Measurements from ENCODE around the gene SRP9.

- TF ChIP-seq, protein P1, sequence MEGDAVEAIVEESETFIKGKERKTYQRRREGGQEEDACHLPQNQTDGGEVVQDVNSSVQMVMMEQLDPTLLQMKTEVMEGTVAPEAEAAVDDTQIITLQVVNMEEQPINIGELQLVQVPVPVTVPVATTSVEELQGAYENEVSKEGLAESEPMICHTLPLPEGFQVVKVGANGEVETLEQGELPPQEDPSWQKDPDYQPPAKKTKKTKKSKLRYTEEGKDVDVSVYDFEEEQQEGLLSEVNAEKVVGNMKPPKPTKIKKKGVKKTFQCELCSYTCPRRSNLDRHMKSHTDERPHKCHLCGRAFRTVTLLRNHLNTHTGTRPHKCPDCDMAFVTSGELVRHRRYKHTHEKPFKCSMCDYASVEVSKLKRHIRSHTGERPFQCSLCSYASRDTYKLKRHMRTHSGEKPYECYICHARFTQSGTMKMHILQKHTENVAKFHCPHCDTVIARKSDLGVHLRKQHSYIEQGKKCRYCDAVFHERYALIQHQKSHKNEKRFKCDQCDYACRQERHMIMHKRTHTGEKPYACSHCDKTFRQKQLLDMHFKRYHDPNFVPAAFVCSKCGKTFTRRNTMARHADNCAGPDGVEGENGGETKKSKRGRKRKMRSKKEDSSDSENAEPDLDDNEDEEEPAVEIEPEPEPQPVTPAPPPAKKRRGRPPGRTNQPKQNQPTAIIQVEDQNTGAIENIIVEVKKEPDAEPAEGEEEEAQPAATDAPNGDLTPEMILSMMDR (IDR thresholded peaks at IDR 0.05): no peak
- TF ChIP-seq EZH2 (IDR thresholded peaks at IDR 0.05) (no peak), EZH2phosphoT487 (IDR thresholded peaks at IDR 0.05) (no peak)
Measured at GRCh38 chr1:225771661-225772322, 5.8 kb upstream of the SRP9 start.
